BJ (cell line): ENCODE measurements around the gene ASNSD1. TPM values are rescaled to one million over a fixed set of nuclear protein-coding genes. Genes with fewer than 3 reads are reported as not detected.

Experiments
- CTCF ChIA-PET: fragments of 350-600 bp; formaldehyde crosslinking; extraction: SDS; loops from one replicate; lab custom pipeline; 2021; ENCODE audit warnings: antibody characterized with exemption, inconsistent platforms; lab: Yijun Ruan, JAX
- POLR2A ChIA-PET: fragments of 300-600 bp; sonication (Branson Sonifier 250); formaldehyde crosslinking; extraction: SDS; loops from one replicate; lab custom pipeline; 2021; ENCODE audit warnings: antibody characterized with exemption; lab: Charles Lee
- DNase-seq: peaks from one replicate; pipeline ENCODE4 v3.0.0-alpha.2; 2011; ENCODE audit warnings: low read depth
- H3K27me3 ChIP-seq: 2 replicates; pipeline ENCODE4 v1.6.0; 2011; ENCODE audit warnings: low read length; ENCODE audit not compliant: control insufficient read depth, insufficient read depth
- H3K36me3 ChIP-seq: 2 replicates; pipeline ENCODE4 v1.5.1; 2011; ENCODE audit warnings: low read length; ENCODE audit not compliant: control insufficient read depth, insufficient read depth
- H3K4me3 ChIP-seq: 2 replicates; pipeline ENCODE4 v1.5.1; 2011; ENCODE audit warnings: low read depth, mild to moderate bottlenecking, control low read depth, low read length
- polyA minus RNA-seq: library from RNA; depleted of rRNA, polyadenylated mRNA; stranded (reverse); fragments of >200 nt; gene quantifications from 2 replicates; pipeline ENCODE4 v1.2.3, GENCODE V29; 2011; rRNA and poly(A)+ RNA removed
- polyA plus RNA-seq: library from polyadenylated mRNA; depleted of rRNA; stranded (reverse); fragments of >200 nt; gene quantifications from 2 replicates; pipeline ENCODE4 v1.2.3, GENCODE V29; 2011; rRNA removed
- TF ChIP-seq, protein P1 (sequence below): IDR thresholded peaks from 2 replicates; pipeline ENCODE4 v1.5.1; 2011; ENCODE audit warnings: low read depth, mild to moderate bottlenecking, control low read depth, inconsistent platforms, low read length, moderate library complexity; ENCODE audit not compliant: insufficient read depth

The ASNSD1 gene
- polyA plus RNA-seq (24.1 and 49.6 TPM in 2 replicates), polyA minus RNA-seq (8.4 and 9.9 TPM in 2 replicates)

DNA sequence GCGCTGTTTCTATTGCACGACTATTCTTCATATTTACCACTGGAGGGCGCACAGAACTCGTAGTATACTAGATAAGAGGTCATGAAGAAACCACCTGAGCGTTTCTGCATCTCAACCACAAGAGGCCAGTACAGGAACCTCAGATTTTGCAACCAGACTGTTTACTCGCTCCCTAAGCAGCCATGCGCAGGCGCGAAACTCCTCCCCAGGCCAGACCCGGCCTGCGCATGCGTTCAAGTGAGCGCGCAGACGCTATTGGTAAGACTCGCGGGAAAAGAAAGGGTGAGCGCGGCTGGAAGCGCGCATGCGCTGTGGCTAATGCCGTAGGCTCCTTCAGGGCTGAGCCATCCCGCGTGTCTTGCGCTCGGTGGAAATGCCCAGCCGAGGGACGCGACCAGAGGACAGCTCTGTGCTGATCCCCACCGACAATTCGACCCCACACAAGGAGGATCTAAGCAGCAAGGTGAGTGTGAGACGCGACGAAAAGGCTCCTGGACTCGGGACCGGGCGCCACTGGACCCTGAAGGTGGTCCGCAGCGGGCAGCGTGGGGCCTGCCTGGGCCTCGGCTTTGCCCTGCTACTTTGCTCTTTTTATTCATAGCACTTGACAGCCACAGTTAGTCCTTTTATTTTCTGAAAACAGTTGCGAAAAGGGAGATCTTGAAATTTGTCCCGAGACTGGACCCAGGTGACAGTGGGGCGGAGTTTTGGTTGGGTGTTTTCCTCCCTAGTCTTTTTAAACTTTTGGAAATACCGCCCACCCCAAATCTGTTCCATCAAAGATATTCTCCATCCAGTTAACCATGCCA lies at the start of gene ASNSD1:
TSS of gene ASNSD1 (plus strand) at position 312 of the 809 bp plus-strand sequence. CDS start 4,674 bp downstream, outside the sequence.
- ChIA-PET CTCF (interaction anchor here (0.6 to 7.7 kb wide), 25 partner anchors 8 to 679 kb away, joined by 3 to 76 read pairs (median 4); partner anchors contain the start of gene ANKAR), POLR2A (no interaction called here)
- H3K36me3 ChIP-seq = peaks cover 2% of the 10 kb centered on the region
- TF ChIP-seq, protein P1, sequence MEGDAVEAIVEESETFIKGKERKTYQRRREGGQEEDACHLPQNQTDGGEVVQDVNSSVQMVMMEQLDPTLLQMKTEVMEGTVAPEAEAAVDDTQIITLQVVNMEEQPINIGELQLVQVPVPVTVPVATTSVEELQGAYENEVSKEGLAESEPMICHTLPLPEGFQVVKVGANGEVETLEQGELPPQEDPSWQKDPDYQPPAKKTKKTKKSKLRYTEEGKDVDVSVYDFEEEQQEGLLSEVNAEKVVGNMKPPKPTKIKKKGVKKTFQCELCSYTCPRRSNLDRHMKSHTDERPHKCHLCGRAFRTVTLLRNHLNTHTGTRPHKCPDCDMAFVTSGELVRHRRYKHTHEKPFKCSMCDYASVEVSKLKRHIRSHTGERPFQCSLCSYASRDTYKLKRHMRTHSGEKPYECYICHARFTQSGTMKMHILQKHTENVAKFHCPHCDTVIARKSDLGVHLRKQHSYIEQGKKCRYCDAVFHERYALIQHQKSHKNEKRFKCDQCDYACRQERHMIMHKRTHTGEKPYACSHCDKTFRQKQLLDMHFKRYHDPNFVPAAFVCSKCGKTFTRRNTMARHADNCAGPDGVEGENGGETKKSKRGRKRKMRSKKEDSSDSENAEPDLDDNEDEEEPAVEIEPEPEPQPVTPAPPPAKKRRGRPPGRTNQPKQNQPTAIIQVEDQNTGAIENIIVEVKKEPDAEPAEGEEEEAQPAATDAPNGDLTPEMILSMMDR = peak; percentile 92
- DNase-seq = peak; percentile 99
- no peaks in the 10 kb centered on the region for H3K27me3 ChIP-seq
- H3K4me3 ChIP-seq = peak within 1 kb of the TSS; percentile 86

DNA sequence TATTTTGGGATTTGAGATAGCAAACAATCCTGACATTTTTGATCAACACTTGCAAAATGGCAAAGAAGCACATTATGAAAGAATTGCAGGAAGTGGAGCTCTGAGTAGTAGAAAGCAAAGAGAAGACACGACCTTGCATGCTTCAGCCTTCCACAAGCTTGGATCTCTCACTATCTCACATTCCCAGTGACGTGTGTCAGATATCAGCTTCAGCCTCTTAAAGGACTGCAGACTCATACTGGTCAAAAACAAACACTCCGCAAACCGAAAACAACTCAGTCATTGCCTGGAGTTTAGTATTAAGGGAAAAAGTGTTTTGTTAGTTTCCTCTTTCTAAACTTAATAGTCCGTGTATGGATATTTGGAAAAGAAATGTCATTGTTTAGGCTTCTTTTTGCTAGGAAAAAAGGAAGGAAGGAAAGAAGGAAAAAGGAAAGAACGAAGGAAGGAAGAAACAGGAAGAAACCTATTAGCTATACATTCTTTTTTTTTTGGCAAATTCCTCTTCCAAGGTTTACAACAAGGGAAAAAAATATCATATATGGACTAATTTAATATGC lies 48.1 kb upstream of the ASNSD1 start:
- Histone ChIP-seq H3K27me3 (no peaks in the 10 kb centered on the region), H3K36me3 (no peaks in the 10 kb centered on the region), H3K4me3 (peak overlapping the region; percentile 9)
- CTCF ChIA-PET = interaction anchor here (0.6 to 2.3 kb wide), 3 partner anchors 13 to 356 kb away, joined by 3 to 10 read pairs (median 6); no protein-coding TSS in a partner anchor
- POLR2A ChIA-PET = no interaction called here
- TF ChIP-seq, protein P1 = no peak
- DNase-seq = peak; percentile 44

DNA sequence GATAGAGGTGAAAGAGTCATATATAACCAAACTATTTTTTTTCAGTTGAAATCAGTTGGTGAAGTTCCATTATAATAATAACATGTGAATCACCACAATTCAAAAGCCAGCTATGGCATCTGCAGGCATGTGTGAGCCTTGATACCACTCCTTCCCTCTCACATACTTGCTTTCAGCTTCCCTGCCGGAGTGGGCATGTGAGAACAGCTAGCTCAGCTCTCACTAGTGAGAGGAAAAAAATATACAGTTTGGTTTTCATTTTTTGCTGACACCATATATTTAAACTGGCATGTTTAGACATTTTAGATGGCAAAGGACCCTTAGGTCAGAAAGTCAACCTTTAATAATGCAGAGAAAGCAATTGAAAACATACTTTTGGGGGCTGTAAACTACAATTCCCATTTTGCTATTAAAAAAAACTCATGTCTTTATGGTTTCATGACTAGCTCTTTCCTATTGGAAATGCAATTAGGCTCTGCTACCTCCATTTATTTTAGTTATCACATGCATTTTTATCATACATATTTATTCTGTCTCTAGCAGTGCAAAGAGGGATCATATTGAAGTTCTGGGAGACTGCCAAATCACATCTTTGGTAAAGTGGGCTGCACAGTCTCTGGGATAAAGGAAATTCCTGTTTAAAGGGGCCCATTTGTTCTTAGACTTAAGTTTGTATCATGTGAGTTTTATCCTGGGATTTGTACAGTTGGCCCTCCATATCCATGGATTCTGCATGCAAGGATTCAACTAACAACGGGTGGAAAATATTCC lies 47.4 kb upstream of the ASNSD1 start:
- ChIA-PET POLR2A (no interaction called here), CTCF (interaction anchor here (0.5 to 1.5 kb wide), 3 partner anchors 13 to 356 kb away, joined by 3 to 10 read pairs (median 3); no protein-coding TSS in a partner anchor)
- DNase-seq = no peak
- TF ChIP-seq, protein P1 = no peak
- Histone ChIP-seq H3K27me3 (no peaks in the 10 kb centered on the region), H3K4me3 (no peak overlapping the region), H3K36me3 (no peaks in the 10 kb centered on the region)

DNA sequence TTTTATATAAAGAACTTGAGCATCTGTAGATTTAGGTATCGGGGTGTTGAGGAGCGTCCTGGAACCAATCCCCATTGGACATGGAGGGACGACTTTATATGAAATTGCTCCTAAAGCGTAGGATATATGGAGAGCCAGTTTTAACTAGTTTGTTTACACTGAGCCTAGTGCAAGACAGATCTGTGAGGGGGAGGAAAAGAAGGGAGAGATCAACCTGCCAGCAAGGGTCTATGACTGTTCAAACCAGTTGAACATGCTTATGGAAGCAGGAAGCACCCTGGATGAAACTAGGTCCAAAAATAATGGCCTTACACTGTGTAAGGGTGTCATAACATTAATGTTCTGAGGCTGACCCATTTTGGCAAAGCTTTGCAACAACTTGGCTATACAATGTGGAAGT lies 46.7 kb upstream of the ASNSD1 start:
- Histone ChIP-seq H3K36me3 (no peaks in the 10 kb centered on the region), H3K4me3 (no peak overlapping the region), H3K27me3 (no peaks in the 10 kb centered on the region)
- TF ChIP-seq, protein P1 = no peak
- POLR2A ChIA-PET = no interaction called here
- CTCF ChIA-PET = interaction anchor here (1.1 kb wide), 1 partner anchor 11 kb away, joined by 3 read pairs; no protein-coding TSS in a partner anchor
- no peak for DNase-seq
